Mesothelial cell of epicardium (in vitro differentiated cells): ENCODE measurements around the gene ITGAE. TPM values are rescaled to one million over a fixed set of nuclear protein-coding genes. Genes with fewer than 3 reads are reported as not detected.

Experiments
- DNase-seq, 2 experiments: peaks; one replicate each; pipeline ENCODE4 v3.0.0; 2021; ENCODE audit warnings: low spot score in 2 of 2; ENCODE audit not compliant: unreplicated experiment in 2 of 2
- H3K27ac Mint-ChIP-seq: 2 replicates; pipeline ENCODE4 v1.8.0; 2021; ENCODE audit warnings: mixed read lengths
- H3K27me3 Mint-ChIP-seq: 2 replicates; pipeline ENCODE4 v1.8.0; 2021; ENCODE audit warnings: low read depth, mixed read lengths
- H3K36me3 Mint-ChIP-seq: 2 replicates; pipeline ENCODE4 v1.8.0; 2021; ENCODE audit warnings: mixed read lengths
- H3K4me1 Mint-ChIP-seq: 2 replicates; pipeline ENCODE4 v1.8.0; 2021; ENCODE audit warnings: mixed read lengths
- H3K4me3 Mint-ChIP-seq: 2 replicates; pipeline ENCODE4 v1.8.0; 2021; ENCODE audit warnings: mild to moderate bottlenecking, moderate library complexity, mixed read lengths
- H3K9me3 Mint-ChIP-seq: 2 replicates; pipeline ENCODE4 v1.8.0; 2021; ENCODE audit warnings: mixed read lengths
- CTCF ChIP-seq: fragments of 200-600 bp; sonication (generic); IDR thresholded peaks from one replicate; pipeline ENCODE4 v1.5.0; 2021; ENCODE audit warnings: antibody characterized with exemption; ENCODE audit not compliant: unreplicated experiment
- total RNA-seq: library from RNA; stranded (reverse); gene quantifications from 3 replicates; pipeline ENCODE4 v1.2.1, GENCODE V29; 2021

The ITGAE gene
- total RNA-seq, 1 donor from 2014 or later: 20.4 TPM

- no peaks in the 10 kb centered on the region for H3K36me3 Mint-ChIP-seq
- no peak for TF ChIP-seq CTCF
- no peak overlapping the region for H3K27ac Mint-ChIP-seq
- no peak for DNase-seq
- H3K4me1 Mint-ChIP-seq: no peaks in the 10 kb centered on the region
- no peak overlapping the region for H3K4me3 Mint-ChIP-seq
- peaks cover 11% of the 10 kb centered on the region for H3K9me3 Mint-ChIP-seq
- no peaks in the 10 kb centered on the region for H3K27me3 Mint-ChIP-seq
These were observed 39.0 kb downstream of the ITGAE start for GRCh38 chr17:3761918-3762380.

- H3K4me1 Mint-ChIP-seq: no peaks in the 10 kb centered on the region
- no peaks in the 10 kb centered on the region for H3K36me3 Mint-ChIP-seq
- TF ChIP-seq CTCF: no peak
- H3K4me3 Mint-ChIP-seq: no peak overlapping the region
- H3K27ac Mint-ChIP-seq: no peak overlapping the region
- DNase-seq: no peak
- no peaks in the 10 kb centered on the region for H3K27me3 Mint-ChIP-seq
- peaks cover 8% of the 10 kb centered on the region for H3K9me3 Mint-ChIP-seq
These were observed 39.7 kb downstream of the ITGAE start for GRCh38 chr17:3761036-3761917.

- Mint-ChIP-seq H3K4me3 (no peak overlapping the region), H3K27me3 (no peaks in the 10 kb centered on the region), H3K27ac (no peak overlapping the region), H3K9me3 (peaks cover 8% of the 10 kb centered on the region), H3K4me1 (peaks cover 3% of the 10 kb centered on the region), H3K36me3 (no peaks in the 10 kb centered on the region)
- DNase-seq: no peak
- no peak for TF ChIP-seq CTCF
These were observed 41.3 kb downstream of the ITGAE start for GRCh38 chr17:3759597-3760216.

- TF ChIP-seq CTCF: no peak
- H3K4me3 Mint-ChIP-seq: peak overlapping the region; percentile 61
These were observed 45.5 kb downstream of the ITGAE start for GRCh38 chr17:3755335-3756030.

GRCh38 chr17:3754458-3755334 is 46.3 kb downstream of the ITGAE start:
- Mint-ChIP-seq H3K27me3 (no peaks in the 10 kb centered on the region), H3K36me3 (no peaks in the 10 kb centered on the region), H3K4me3 (peak overlapping the region; percentile 61), H3K4me1 (peaks cover 6% of the 10 kb centered on the region), H3K27ac (peak overlapping the region; percentile 73), H3K9me3 (peaks cover 3% of the 10 kb centered on the region)
- TF ChIP-seq CTCF: no peak
- DNase-seq: peak; percentile 91 to 95

More at GRCh38 chr17:3755335-3756030, 45.5 kb downstream of the ITGAE start:
- Mint-ChIP-seq H3K36me3 (no peaks in the 10 kb centered on the region), H3K4me1 (peaks cover 6% of the 10 kb centered on the region), H3K27me3 (no peaks in the 10 kb centered on the region), H3K9me3 (peaks cover 8% of the 10 kb centered on the region), H3K27ac (peak overlapping the region; percentile 28)
- DNase-seq: no peak
